ENCODE data around the gene CLSTN3.

The CLSTN3 gene

GRCh38 chr12:7118881-7119280 lies 11.3 kb upstream of the CLSTN3 start:
- no peak for DNase-seq (ENCODE audit: extremely low read depth, low read depth)
- TF ChIP-seq CTCF (IDR thresholded peaks at IDR 0.05; ENCODE audit: low read depth, low read length): no peak

- no peak for DNase-seq (ENCODE audit: extremely low read depth, low read depth)
- TF ChIP-seq CTCF (IDR thresholded peaks at IDR 0.05; ENCODE audit: low read depth, low read length): no peak
Observed at GRCh38 chr12:7120166-7120565, 10.0 kb upstream of the CLSTN3 start.

GRCh38 chr12:7121324-7121723 lies 8.8 kb upstream of the CLSTN3 start:
- TF ChIP-seq CTCF (IDR thresholded peaks at IDR 0.05; ENCODE audit: low read depth, low read length): no peak
- DNase-seq (ENCODE audit: extremely low read depth, low read depth): no peak

- no peak for DNase-seq (ENCODE audit: extremely low read depth, low read depth)
- TF ChIP-seq CTCF (IDR thresholded peaks at IDR 0.05; ENCODE audit: low read depth, low read length): no peak
Observed at GRCh38 chr12:7122811-7123769, 7.1 kb upstream of the CLSTN3 start.

GRCh38 chr12:7123806-7124522 lies 6.2 kb upstream of the CLSTN3 start:
- no peak for DNase-seq (ENCODE audit: extremely low read depth, low read depth)
- no peak for TF ChIP-seq CTCF (IDR thresholded peaks at IDR 0.05; ENCODE audit: low read depth, low read length)

GRCh38 chr12:7125632-7126227 lies 4.4 kb upstream of the CLSTN3 start:
- DNase-seq (ENCODE audit: extremely low read depth, low read depth): no peak
- TF ChIP-seq CTCF (IDR thresholded peaks at IDR 0.05; ENCODE audit: low read depth, low read length): no peak

Measured in AG09319 (cell line).